Medulla oblongata (tissue), 1 donor: ENCODE results near the gene MEGF11.

Source experiments
- DNase-seq: peaks from one replicate; pipeline ENCODE4 v3.0.0-alpha.2; 2015; ENCODE audit errors: extremely low spot score

MEGF11 gene

GRCh38 chr15:66032006-66032405 is 221.5 kb downstream of the MEGF11 start:
- no peak for DNase-seq

- DNase-seq: no peak
These were observed 222.9 kb downstream of the MEGF11 start for GRCh38 chr15:66030650-66031049.

- DNase-seq: no peak
These were observed 223.9 kb downstream of the MEGF11 start for GRCh38 chr15:66029650-66030049.

- no peak for DNase-seq
These were observed 226.2 kb downstream of the MEGF11 start for GRCh38 chr15:66027268-66027805.

GRCh38 chr15:66025972-66026371 is 227.6 kb downstream of the MEGF11 start:
- DNase-seq: no peak

GRCh38 chr15:66025015-66025452 is 228.5 kb downstream of the MEGF11 start:
- DNase-seq: peak; percentile 40

GRCh38 chr15:66024116-66024515 is 229.4 kb downstream of the MEGF11 start:
- DNase-seq: no peak

GRCh38 chr15:66023311-66023972 is 230.1 kb downstream of the MEGF11 start:
- DNase-seq: peak; percentile 83

- DNase-seq: no peak
These were observed 231.4 kb downstream of the MEGF11 start for GRCh38 chr15:66022163-66022525.

GRCh38 chr15:66021496-66022162 is 231.9 kb downstream of the MEGF11 start:
- DNase-seq: peak; percentile 19

GRCh38 chr15:66019826-66020398 is 233.6 kb downstream of the MEGF11 start:
- no peak for DNase-seq

- no peak for DNase-seq
These were observed 234.2 kb downstream of the MEGF11 start for GRCh38 chr15:66019368-66019767.

GRCh38 chr15:66018488-66018797 is 235.1 kb downstream of the MEGF11 start:
- DNase-seq: no peak

- DNase-seq: no peak
These were observed 235.6 kb downstream of the MEGF11 start for GRCh38 chr15:66017792-66018487.

GRCh38 chr15:66017000-66017399 is 236.6 kb downstream of the MEGF11 start:
- no peak for DNase-seq

- DNase-seq: no peak
These were observed 237.4 kb downstream of the MEGF11 start for GRCh38 chr15:66016199-66016598.

GRCh38 chr15:66014635-66015182 is 238.8 kb downstream of the MEGF11 start:
- no peak for DNase-seq

- DNase-seq: no peak
These were observed 239.5 kb downstream of the MEGF11 start for GRCh38 chr15:66014022-66014421.

GRCh38 chr15:66008940-66009562 is 244.5 kb downstream of the MEGF11 start:
- no peak for DNase-seq

- no peak for DNase-seq
These were observed 245.8 kb downstream of the MEGF11 start for GRCh38 chr15:66007663-66008262.

GRCh38 chr15:66006986-66007385 is 246.6 kb downstream of the MEGF11 start:
- DNase-seq: no peak
